NCI-H1436 (cell line): ENCODE results near the gene SLC25A12.

Experiments used
- DNase-seq: peaks from one replicate; lab custom pipeline; 2025; lab: John Stamatoyannopoulos, UW

SLC25A12 gene

GRCh38 chr2:171889333-171889732 lies 4.7 kb downstream of the SLC25A12 start:
- no peak for DNase-seq

- no peak for DNase-seq
Measured at GRCh38 chr2:171883275-171883893, 10.7 kb downstream of the SLC25A12 start.

- DNase-seq = no peak
Measured at GRCh38 chr2:171882089-171882769, 11.8 kb downstream of the SLC25A12 start.

- no peak for DNase-seq
Measured at GRCh38 chr2:171880774-171881173, 13.3 kb downstream of the SLC25A12 start.

- no peak for DNase-seq
Measured at GRCh38 chr2:171879865-171880264, 14.2 kb downstream of the SLC25A12 start.

GRCh38 chr2:171878481-171878993 lies 15.5 kb downstream of the SLC25A12 start:
- no peak for DNase-seq

GRCh38 chr2:171874963-171875362 lies 19.1 kb downstream of the SLC25A12 start:
- DNase-seq = no peak

- DNase-seq = no peak
Measured at GRCh38 chr2:171874517-171874916, 19.5 kb downstream of the SLC25A12 start.

GRCh38 chr2:171864357-171864985 lies 29.6 kb downstream of the SLC25A12 start:
- DNase-seq = no peak

GRCh38 chr2:171862501-171862900 lies 31.5 kb downstream of the SLC25A12 start:
- no peak for DNase-seq

GRCh38 chr2:171858397-171858958 lies 35.6 kb downstream of the SLC25A12 start:
- DNase-seq = no peak

- DNase-seq = no peak
Measured at GRCh38 chr2:171855401-171855800, 38.6 kb downstream of the SLC25A12 start.

GRCh38 chr2:171852366-171852888 lies 41.6 kb downstream of the SLC25A12 start:
- no peak for DNase-seq

GRCh38 chr2:171847627-171848026 lies 46.4 kb downstream of the SLC25A12 start:
- DNase-seq = no peak

GRCh38 chr2:171846894-171847293 lies 47.1 kb downstream of the SLC25A12 start:
- no peak for DNase-seq

- DNase-seq = no peak
Measured at GRCh38 chr2:171841996-171842395, 52.0 kb downstream of the SLC25A12 start.

GRCh38 chr2:171837736-171838135 lies 56.3 kb downstream of the SLC25A12 start:
- no peak for DNase-seq

- DNase-seq = no peak
Measured at GRCh38 chr2:171836146-171836910, 57.7 kb downstream of the SLC25A12 start.

- no peak for DNase-seq
Measured at GRCh38 chr2:171835386-171835785, 58.7 kb downstream of the SLC25A12 start.

GRCh38 chr2:171834286-171834685 lies 59.8 kb downstream of the SLC25A12 start:
- DNase-seq = no peak

GRCh38 chr2:171832489-171832888 lies 61.6 kb downstream of the SLC25A12 start:
- DNase-seq = no peak

GRCh38 chr2:171830039-171830438 lies 64.0 kb downstream of the SLC25A12 start:
- no peak for DNase-seq
